Activated B cell treated with CpG ODN at 0.5 μM for 24 hours (primary cell): ENCODE results near the gene HNRNPR. TPM values are rescaled to one million over a fixed set of nuclear protein-coding genes. Genes with fewer than 3 reads are reported as not detected.
"Not testable (repeated sequence)": the region's sequence is repeated elsewhere in the genome, so short reads cannot be mapped to it uniquely, and the experiment has no call there.

Source experiments
- ATAC-seq: fragments of 200-7000 bp; cut with Tn5 transposase; one replicate; pipeline ENCODE4 v1.10.0; 2021; ENCODE audit warnings: low read depth, mild to moderate bottlenecking, moderate library complexity
- CTCF ChIA-PET: fragments of 350-600 bp; sonication (Branson Sonifier 250); formaldehyde crosslinking; loops from one replicate; lab custom pipeline; 2021; ENCODE audit warnings: antibody characterized with exemption; lab: Charles Lee
- POLR2A ChIA-PET: fragments of 350-600 bp; sonication (Branson Sonifier 250); formaldehyde crosslinking; loops from one replicate; lab custom pipeline; 2021; ENCODE audit warnings: antibody characterized with exemption; lab: Charles Lee
- DNase-seq: peaks from one replicate; pipeline ENCODE4 v3.0.0; 2022
- H3K27ac Mint-ChIP-seq: one replicate; pipeline ENCODE4 v1.8.0; 2020; ENCODE audit warnings: mixed read lengths
- H3K27me3 Mint-ChIP-seq: one replicate; pipeline ENCODE4 v1.8.0; 2021; ENCODE audit warnings: mixed read lengths
- H3K36me3 Mint-ChIP-seq: one replicate; pipeline ENCODE4 v1.8.0; 2021; ENCODE audit warnings: low read depth, mixed read lengths
- H3K4me1 Mint-ChIP-seq: one replicate; pipeline ENCODE4 v1.8.0; 2021; ENCODE audit warnings: mixed read lengths
- H3K4me3 Mint-ChIP-seq: one replicate; pipeline ENCODE4 v1.8.0; 2020; ENCODE audit warnings: mild to moderate bottlenecking, mixed read lengths
- H3K9me3 Mint-ChIP-seq: one replicate; pipeline ENCODE4 v1.8.0; 2020; ENCODE audit warnings: mixed read lengths
- CTCF ChIP-seq: fragments of 200-600 bp; IDR thresholded peaks from one replicate; pipeline ENCODE4 v1.8.0; 2022; ENCODE audit warnings: antibody characterized with exemption, mild to moderate bottlenecking
- intact Hi-C: fragments of 100-400 bp; cut with micrococcal nuclease; formaldehyde crosslinking; loops from one replicate; pipeline ENCODE4 v1.15.1; 2024
- total RNA-seq: library from RNA; stranded (reverse); gene quantifications from 2 replicates; pipeline ENCODE4 v1.2.3, GENCODE V29; 2022

Gene HNRNPR
- total RNA-seq, 1 donor from 2014 or later, result 171 TPM

DNA sequence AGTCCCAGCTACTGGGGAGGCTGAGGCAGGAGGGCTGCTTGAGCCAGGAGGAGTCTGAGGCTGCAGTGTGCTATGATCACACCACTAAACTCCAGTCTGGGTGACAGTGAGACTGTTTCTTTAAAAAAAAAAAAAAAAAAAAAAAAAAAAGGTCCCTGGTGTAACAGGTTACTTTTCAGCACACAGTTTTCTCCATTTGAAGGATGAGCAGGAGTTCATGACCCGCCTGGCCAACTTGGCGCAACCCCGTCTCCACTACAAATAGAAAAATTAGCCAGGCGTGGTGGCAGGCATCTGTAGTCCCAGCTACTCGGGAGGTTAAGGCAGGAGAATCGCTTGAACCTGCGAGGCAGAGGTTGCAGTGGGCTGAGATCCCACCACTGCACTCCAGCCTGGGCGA, 12.4 kb downstream of the HNRNPR start:
- intact Hi-C loops, result no loop called here
- peaks cover 4% of the 10 kb centered on the region for H3K4me1 Mint-ChIP-seq
- ChIA-PET CTCF (no interaction called here), POLR2A (no interaction called here)
- DNase-seq, result no peak
- TF ChIP-seq CTCF, result no peak
- no peak for ATAC-seq
- H3K9me3 Mint-ChIP-seq, result no peaks in the 10 kb centered on the region
- no peak overlapping the region for H3K4me3 Mint-ChIP-seq
- no peaks in the 10 kb centered on the region for H3K27me3 Mint-ChIP-seq
- peaks cover 80% of the 10 kb centered on the region for H3K36me3 Mint-ChIP-seq
- H3K27ac Mint-ChIP-seq, result no peak overlapping the region

GRCh38 chr1:23330846-23331245, 13.2 kb downstream of the HNRNPR start:
- Mint-ChIP-seq H3K4me1 (peaks cover 4% of the 10 kb centered on the region), H3K9me3 (no peaks in the 10 kb centered on the region), H3K27ac (no peak overlapping the region), H3K27me3 (no peaks in the 10 kb centered on the region), H3K4me3 (no peak overlapping the region), H3K36me3 (peaks cover 86% of the 10 kb centered on the region)
- intact Hi-C loops, result no loop called here
- POLR2A ChIA-PET, result no interaction called here
- CTCF ChIA-PET, result no interaction called here
- DNase-seq (no peak), ATAC-seq (no peak)
- TF ChIP-seq CTCF, result no peak

GRCh38 chr1:23325393-23325792, 18.7 kb downstream of the HNRNPR start:
- Mint-ChIP-seq H3K36me3 (peaks cover 76% of the 10 kb centered on the region), H3K4me1 (peaks cover 8% of the 10 kb centered on the region), H3K27ac (no peak overlapping the region), H3K9me3 (no peaks in the 10 kb centered on the region), H3K4me3 (no peak overlapping the region), H3K27me3 (no peaks in the 10 kb centered on the region)
- no peak for DNase-seq
- ATAC-seq, result no peak
- ChIA-PET POLR2A (no interaction called here), CTCF (no interaction called here)
- no peak for TF ChIP-seq CTCF
- intact Hi-C loops, result no loop called here

- intact Hi-C loops, result no loop called here
- peaks cover 5% of the 10 kb centered on the region for H3K4me1 Mint-ChIP-seq
- CTCF ChIA-PET, result no interaction called here
- ATAC-seq (no peak), DNase-seq (no peak)
- no peaks in the 10 kb centered on the region for H3K27me3 Mint-ChIP-seq
- H3K4me3 Mint-ChIP-seq, result no peak overlapping the region
- no peak overlapping the region for H3K27ac Mint-ChIP-seq
- H3K36me3 Mint-ChIP-seq, result peaks cover 72% of the 10 kb centered on the region
- TF ChIP-seq CTCF, result no peak
- no peaks in the 10 kb centered on the region for H3K9me3 Mint-ChIP-seq
- POLR2A ChIA-PET, result interaction anchor here (0.9 kb wide), 1 partner anchor 22 kb away, joined by 3 read pairs; the partner anchor contains the start of gene HNRNPR
Observed at GRCh38 chr1:23322770-23323169, 21.3 kb downstream of the HNRNPR start.

DNA sequence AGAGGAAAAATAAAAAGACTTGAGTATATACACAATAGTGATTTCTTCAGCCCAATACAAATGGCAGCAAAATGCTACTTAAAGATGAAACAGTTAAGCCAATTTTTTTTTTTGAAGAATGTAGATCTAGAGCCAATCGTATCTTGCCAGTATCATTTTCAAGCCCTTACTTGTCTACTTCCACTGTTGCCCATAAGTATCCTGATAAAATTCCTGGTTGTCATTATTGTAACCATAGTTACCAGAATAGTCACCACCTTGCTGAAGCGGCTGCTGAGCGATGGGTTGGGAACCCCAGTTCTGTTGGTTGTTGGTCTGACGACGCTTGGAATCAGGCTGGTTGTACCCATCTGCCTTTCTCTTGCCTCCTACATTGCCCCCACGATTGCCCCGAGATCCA, 33.8 kb downstream of the HNRNPR start:
- CTCF ChIA-PET, H3K4me3 Mint-ChIP-seq, POLR2A ChIA-PET, H3K27me3 Mint-ChIP-seq, DNase-seq, H3K9me3 Mint-ChIP-seq, H3K27ac Mint-ChIP-seq, H3K4me1 Mint-ChIP-seq, ATAC-seq: not testable (repeated sequence)
- intact Hi-C loops, result loop anchor here (10.0 kb wide), 1 partner anchor 95 kb away; no protein-coding TSS in a partner anchor
- H3K36me3 Mint-ChIP-seq, result peaks cover 70% of the 10 kb centered on the region

- CTCF ChIA-PET, result no interaction called here
- ATAC-seq (no peak), DNase-seq (no peak)
- H3K4me3 Mint-ChIP-seq, result no peak overlapping the region
- no peak overlapping the region for H3K27ac Mint-ChIP-seq
- intact Hi-C loops, result no loop called here
- no peaks in the 10 kb centered on the region for H3K4me1 Mint-ChIP-seq
- H3K36me3 Mint-ChIP-seq, result peaks cover 61% of the 10 kb centered on the region
- H3K9me3 Mint-ChIP-seq, result no peaks in the 10 kb centered on the region
- POLR2A ChIA-PET, result no interaction called here
- TF ChIP-seq CTCF, result no peak
- H3K27me3 Mint-ChIP-seq, result no peaks in the 10 kb centered on the region
Observed at GRCh38 chr1:23304140-23304620, 39.9 kb downstream of the HNRNPR start.
